SK-N-SH (cell line): ENCODE measurements around the gene KAT8. TPM values are rescaled to one million over a fixed set of nuclear protein-coding genes. Genes with fewer than 3 reads are reported as not detected.

Source experiments
- CTCF ChIA-PET: fragments of 300-600, 350-600 bp; formaldehyde crosslinking; extraction: SDS; loops from one replicate; lab custom pipeline; 2021; lab: Yijun Ruan, JAX
- POLR2A ChIA-PET: fragments of 350-600 bp; sonication (Branson Sonifier 250); formaldehyde crosslinking; extraction: SDS; loops from one replicate; lab custom pipeline; 2020; ENCODE audit warnings: antibody characterized with exemption, inconsistent platforms; lab: Yijun Ruan, JAX
- DNase-seq: peaks from one replicate; pipeline ENCODE4 v3.0.0; 2012
- H2AFZ ChIP-seq: fragments of 200-600 bp; sonication (generic); 2 replicates; pipeline ENCODE4 v1.8.1; 2016; ENCODE audit warnings: antibody characterized with exemption, mild to moderate bottlenecking, low read depth
- H3F3A ChIP-seq: fragments of 200-600 bp; sonication (generic); replicated peaks from 2 replicates; pipeline ENCODE3; 2016; ENCODE audit warnings: antibody characterized with exemption, mild to moderate bottlenecking; ENCODE audit not compliant: insufficient read depth
- H3K27ac ChIP-seq, 2 experiments: fragments of 200-500 bp in 1 of 2; fragments of 200-600 bp in 1 of 2; sonication (Bioruptor generic) in 1 of 2; sonication (generic), shearing (Covaris generic) in 1 of 2; 2 replicates each; pipeline versions ENCODE4 v1.5.1 to v1.6.1; 2014 to 2016; ENCODE audit warnings: low read depth in 2 of 2, inconsistent platforms in 1 of 2, low read length in 1 of 2, mild to moderate bottlenecking in 1 of 2, mixed read lengths in 1 of 2
- H3K27me3 ChIP-seq: fragments of 200-600 bp; sonication (generic), shearing (Covaris generic); 2 replicates; pipeline ENCODE4 v1.6.1; 2016; ENCODE audit warnings: mixed run types; ENCODE audit not compliant: insufficient read depth
- H3K36me3 ChIP-seq, 2 experiments: fragments of 200-500 bp in 1 of 2; fragments of 200-600 bp in 1 of 2; sonication (Bioruptor generic) in 1 of 2; sonication (generic) in 1 of 2; replicated peaks in 1 of 2; 2 replicates each; pipeline versions ENCODE3 to v1.5.1; 2014 to 2016; ENCODE audit warnings: low read length in 1 of 2, mild to moderate bottlenecking in 1 of 2; ENCODE audit not compliant: insufficient read depth in 2 of 2, control insufficient read depth in 1 of 2
- H3K4me1 ChIP-seq, 2 experiments: fragments of 200-500 bp in 1 of 2; fragments of 200-600 bp in 1 of 2; sonication (Bioruptor generic) in 1 of 2; sonication (generic), shearing (Covaris generic) in 1 of 2; 2 replicates each; pipeline versions ENCODE4 v1.5.1 to v1.6.1; 2014 to 2016; ENCODE audit warnings: low read depth in 1 of 2, low read length in 1 of 2, mixed run types in 1 of 2; ENCODE audit not compliant: insufficient read depth in 2 of 2, control insufficient read depth in 1 of 2
- H3K4me2 ChIP-seq: fragments of 200-600 bp; sonication (generic), shearing (Covaris generic); 2 replicates; pipeline ENCODE4 v1.6.1; 2017; ENCODE audit warnings: mixed run types
- H3K4me3 ChIP-seq, 2 experiments: fragments of 200-500 bp in 1 of 2; fragments of 200-600 bp in 1 of 2; sonication (Bioruptor generic) in 1 of 2; sonication (generic), shearing (Covaris generic) in 1 of 2; 2 replicates each; pipeline versions ENCODE4 v1.5.1 to v1.8.1; 2014 to 2016; ENCODE audit warnings: low read depth in 2 of 2, inconsistent platforms in 1 of 2, low read length in 1 of 2, mild to moderate bottlenecking in 1 of 2, mixed read lengths in 1 of 2, moderate library complexity in 1 of 2
- H3K79me2 ChIP-seq: fragments of 200-600 bp; sonication (generic); 2 replicates; pipeline ENCODE4 v1.8.1; 2017; ENCODE audit warnings: mild to moderate bottlenecking; ENCODE audit not compliant: insufficient read depth
- H3K9ac ChIP-seq: fragments of 200-600 bp; sonication (generic); 2 replicates; pipeline ENCODE4 v1.6.1; 2017; ENCODE audit warnings: mixed run types
- H3K9me2 ChIP-seq: fragments of 200-600 bp; sonication (generic); 2 replicates; pipeline ENCODE4 v1.6.1; 2017; ENCODE audit warnings: mixed run types
- H3K9me3 ChIP-seq: fragments of 200-600 bp; sonication (generic); 2 replicates; pipeline ENCODE4 v1.6.1; 2017; ENCODE audit warnings: mixed run types, mild to moderate bottlenecking, moderate library complexity
- H4K20me1 ChIP-seq: fragments of 200-600 bp; sonication (generic); 2 replicates; pipeline ENCODE4 v1.6.1; 2017; ENCODE audit warnings: mild to moderate bottlenecking, mixed run types; ENCODE audit not compliant: insufficient read depth
- EZH2phosphoT487 ChIP-seq: fragments of 200-600 bp; sonication (generic); IDR thresholded peaks from 2 replicates; pipeline ENCODE4 v1.6.1; 2017; ENCODE audit warnings: low read depth, mixed run types, mild to moderate bottlenecking, antibody characterized with exemption, moderate library complexity, borderline replicate concordance
- FOXM1 ChIP-seq: IDR thresholded peaks from 2 replicates; pipeline ENCODE4 v1.4.0; 2012; ENCODE audit warnings: low read depth, mild to moderate bottlenecking
- GABPA ChIP-seq: IDR thresholded peaks from 2 replicates; pipeline ENCODE4 v1.4.0; 2012; ENCODE audit warnings: low read depth, mild to moderate bottlenecking
- GATA2 ChIP-seq: sonication (generic); formaldehyde crosslinking; IDR thresholded peaks from 2 replicates; pipeline ENCODE4 v1.5.0; 2020; ENCODE audit warnings: mild to moderate bottlenecking, missing genetic modification reagents
- NRF1 ChIP-seq: IDR thresholded peaks from 2 replicates; pipeline ENCODE4 v1.6.1; 2012; ENCODE audit warnings: low read depth, mild to moderate bottlenecking, low read length
- SIN3A ChIP-seq: IDR thresholded peaks from 2 replicates; pipeline ENCODE4 v1.6.1; 2012; ENCODE audit warnings: low read depth, mild to moderate bottlenecking, low read length, moderate library complexity, borderline replicate concordance
- TCF12 ChIP-seq: IDR thresholded peaks from 2 replicates; pipeline ENCODE4 v1.4.0; 2012
- WGBS: methylation state at CpG from one replicate; pipeline ENCODE4 v1.1.6; 2017; ENCODE audit warnings: low lambda C conversion rate; 5-methylcytosine and 5-hydroxymethylcytosine counted together
- polyA plus RNA-seq, 3 experiments: library from polyadenylated mRNA; depleted of rRNA; stranded (reverse); fragments of >200 nt; gene quantifications; 2 replicates each; pipeline ENCODE4 v1.2.3, GENCODE V29; 2012
- TF ChIP-seq, protein P1 (sequence below): IDR thresholded peaks from 2 replicates; pipeline ENCODE4 v1.6.1; 2012; ENCODE audit warnings: mild to moderate bottlenecking, low read depth, low read length, moderate library complexity
- TF ChIP-seq, protein P2 (sequence below): IDR thresholded peaks from 2 replicates; pipeline ENCODE4; 2012
- TF ChIP-seq, protein P3 (sequence below): fragments of 200-600 bp; sonication (generic); IDR thresholded peaks from 2 replicates; pipeline ENCODE4 v1.6.1; 2017; ENCODE audit warnings: antibody characterized with exemption, mild to moderate bottlenecking, moderate library complexity

KAT8 gene
- polyA plus RNA-seq, 1 of the 3 experiments (the other 2 are of a cell fraction): 52.0 TPM

DNA sequence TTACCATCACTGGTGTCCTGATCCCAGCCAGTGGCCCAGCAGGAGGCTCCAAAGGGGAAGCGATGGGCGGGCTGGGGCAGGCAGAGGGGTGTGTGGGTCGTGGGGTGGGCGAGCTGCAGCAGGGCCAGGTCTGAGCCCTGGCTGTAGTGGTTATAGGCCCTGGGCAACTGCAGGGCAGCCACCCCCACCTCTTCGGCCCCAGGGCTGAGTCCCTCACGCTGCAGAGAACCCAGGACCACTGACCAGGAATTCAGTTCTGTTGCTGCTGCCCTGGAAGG lies 30.9 kb upstream of the KAT8 start:
- no peak for DNase-seq

More for the DNA sequence above, 30.9 kb upstream of the KAT8 start:
- peaks cover 12 to 31% of the 10 kb centered on the region in 2 experiments for H3K36me3 ChIP-seq
- H2AFZ ChIP-seq: no peak overlapping the region
- H3K27ac ChIP-seq: no peak overlapping the region
- WGBS: no CpG with 5 or more reads among the region's 6 CpGs
- H3K4me1 ChIP-seq: peaks cover 0 to 8% of the 10 kb centered on the region in 2 experiments; a peak in 2 of 4 replicates
- ChIA-PET POLR2A (interaction anchor here (0.9 to 2.1 kb wide), 3 partner anchors 7 to 31 kb away, joined by 3 to 5 read pairs (median 5); partner anchors contain the start of genes KAT8 and ZNF668), CTCF (interaction anchor here (3.0 kb wide), 1 partner anchor 56 kb away, joined by 12 read pairs; no protein-coding TSS in a partner anchor)
- no peak overlapping the region for H3K4me2 ChIP-seq
- H3K4me3 ChIP-seq: no peak overlapping the region
- H3K79me2 ChIP-seq: peaks cover 39% of the 10 kb centered on the region
- H3K9ac ChIP-seq: no peak overlapping the region
- peaks cover 7% of the 10 kb centered on the region; the same call in 1 of the 2 replicates for H4K20me1 ChIP-seq
- TF ChIP-seq SIN3A (no peak), NRF1 (no peak), FOXM1 (no peak), EZH2phosphoT487 (no peak), TCF12 (no peak), GABPA (no peak), GATA2 (CRISPR knock-in tag) (no peak)
- TF ChIP-seq, protein P1, sequence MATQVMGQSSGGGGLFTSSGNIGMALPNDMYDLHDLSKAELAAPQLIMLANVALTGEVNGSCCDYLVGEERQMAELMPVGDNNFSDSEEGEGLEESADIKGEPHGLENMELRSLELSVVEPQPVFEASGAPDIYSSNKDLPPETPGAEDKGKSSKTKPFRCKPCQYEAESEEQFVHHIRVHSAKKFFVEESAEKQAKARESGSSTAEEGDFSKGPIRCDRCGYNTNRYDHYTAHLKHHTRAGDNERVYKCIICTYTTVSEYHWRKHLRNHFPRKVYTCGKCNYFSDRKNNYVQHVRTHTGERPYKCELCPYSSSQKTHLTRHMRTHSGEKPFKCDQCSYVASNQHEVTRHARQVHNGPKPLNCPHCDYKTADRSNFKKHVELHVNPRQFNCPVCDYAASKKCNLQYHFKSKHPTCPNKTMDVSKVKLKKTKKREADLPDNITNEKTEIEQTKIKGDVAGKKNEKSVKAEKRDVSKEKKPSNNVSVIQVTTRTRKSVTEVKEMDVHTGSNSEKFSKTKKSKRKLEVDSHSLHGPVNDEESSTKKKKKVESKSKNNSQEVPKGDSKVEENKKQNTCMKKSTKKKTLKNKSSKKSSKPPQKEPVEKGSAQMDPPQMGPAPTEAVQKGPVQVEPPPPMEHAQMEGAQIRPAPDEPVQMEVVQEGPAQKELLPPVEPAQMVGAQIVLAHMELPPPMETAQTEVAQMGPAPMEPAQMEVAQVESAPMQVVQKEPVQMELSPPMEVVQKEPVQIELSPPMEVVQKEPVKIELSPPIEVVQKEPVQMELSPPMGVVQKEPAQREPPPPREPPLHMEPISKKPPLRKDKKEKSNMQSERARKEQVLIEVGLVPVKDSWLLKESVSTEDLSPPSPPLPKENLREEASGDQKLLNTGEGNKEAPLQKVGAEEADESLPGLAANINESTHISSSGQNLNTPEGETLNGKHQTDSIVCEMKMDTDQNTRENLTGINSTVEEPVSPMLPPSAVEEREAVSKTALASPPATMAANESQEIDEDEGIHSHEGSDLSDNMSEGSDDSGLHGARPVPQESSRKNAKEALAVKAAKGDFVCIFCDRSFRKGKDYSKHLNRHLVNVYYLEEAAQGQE: no peak
- TF ChIP-seq, protein P2, sequence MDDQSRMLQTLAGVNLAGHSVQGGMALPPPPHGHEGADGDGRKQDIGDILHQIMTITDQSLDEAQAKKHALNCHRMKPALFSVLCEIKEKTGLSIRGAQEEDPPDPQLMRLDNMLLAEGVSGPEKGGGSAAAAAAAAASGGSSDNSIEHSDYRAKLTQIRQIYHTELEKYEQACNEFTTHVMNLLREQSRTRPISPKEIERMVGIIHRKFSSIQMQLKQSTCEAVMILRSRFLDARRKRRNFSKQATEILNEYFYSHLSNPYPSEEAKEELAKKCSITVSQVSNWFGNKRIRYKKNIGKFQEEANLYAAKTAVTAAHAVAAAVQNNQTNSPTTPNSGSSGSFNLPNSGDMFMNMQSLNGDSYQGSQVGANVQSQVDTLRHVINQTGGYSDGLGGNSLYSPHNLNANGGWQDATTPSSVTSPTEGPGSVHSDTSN: no peak
- TF ChIP-seq, protein P3, sequence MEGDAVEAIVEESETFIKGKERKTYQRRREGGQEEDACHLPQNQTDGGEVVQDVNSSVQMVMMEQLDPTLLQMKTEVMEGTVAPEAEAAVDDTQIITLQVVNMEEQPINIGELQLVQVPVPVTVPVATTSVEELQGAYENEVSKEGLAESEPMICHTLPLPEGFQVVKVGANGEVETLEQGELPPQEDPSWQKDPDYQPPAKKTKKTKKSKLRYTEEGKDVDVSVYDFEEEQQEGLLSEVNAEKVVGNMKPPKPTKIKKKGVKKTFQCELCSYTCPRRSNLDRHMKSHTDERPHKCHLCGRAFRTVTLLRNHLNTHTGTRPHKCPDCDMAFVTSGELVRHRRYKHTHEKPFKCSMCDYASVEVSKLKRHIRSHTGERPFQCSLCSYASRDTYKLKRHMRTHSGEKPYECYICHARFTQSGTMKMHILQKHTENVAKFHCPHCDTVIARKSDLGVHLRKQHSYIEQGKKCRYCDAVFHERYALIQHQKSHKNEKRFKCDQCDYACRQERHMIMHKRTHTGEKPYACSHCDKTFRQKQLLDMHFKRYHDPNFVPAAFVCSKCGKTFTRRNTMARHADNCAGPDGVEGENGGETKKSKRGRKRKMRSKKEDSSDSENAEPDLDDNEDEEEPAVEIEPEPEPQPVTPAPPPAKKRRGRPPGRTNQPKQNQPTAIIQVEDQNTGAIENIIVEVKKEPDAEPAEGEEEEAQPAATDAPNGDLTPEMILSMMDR: no peak
- H3F3A ChIP-seq: no peaks in the 10 kb centered on the region
- no peaks in the 10 kb centered on the region for H3K9me3 ChIP-seq
- H3K27me3 ChIP-seq: no peaks in the 10 kb centered on the region
- no peaks in the 10 kb centered on the region for H3K9me2 ChIP-seq
